ENCODE results near the gene CRISPLD2. TPM values are rescaled to one million over a fixed set of nuclear protein-coding genes. Genes with fewer than 3 reads are reported as not detected.

The CRISPLD2 gene, protein sequence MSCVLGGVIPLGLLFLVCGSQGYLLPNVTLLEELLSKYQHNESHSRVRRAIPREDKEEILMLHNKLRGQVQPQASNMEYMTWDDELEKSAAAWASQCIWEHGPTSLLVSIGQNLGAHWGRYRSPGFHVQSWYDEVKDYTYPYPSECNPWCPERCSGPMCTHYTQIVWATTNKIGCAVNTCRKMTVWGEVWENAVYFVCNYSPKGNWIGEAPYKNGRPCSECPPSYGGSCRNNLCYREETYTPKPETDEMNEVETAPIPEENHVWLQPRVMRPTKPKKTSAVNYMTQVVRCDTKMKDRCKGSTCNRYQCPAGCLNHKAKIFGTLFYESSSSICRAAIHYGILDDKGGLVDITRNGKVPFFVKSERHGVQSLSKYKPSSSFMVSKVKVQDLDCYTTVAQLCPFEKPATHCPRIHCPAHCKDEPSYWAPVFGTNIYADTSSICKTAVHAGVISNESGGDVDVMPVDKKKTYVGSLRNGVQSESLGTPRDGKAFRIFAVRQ
- 68.6 and 76.9 TPM in 2 replicates for total RNA-seq

GRCh38 chr16:84819644-84820304 lies at the start of gene CRISPLD2:
Gene CRISPLD2, plus strand, starts transcription at chr16:84819985. Its CDS starts 18,511 bp downstream, at chr16:84838496.

Other genes starting within 250 kb of the CRISPLD2 start
- gene COTL1, start 201.9 kb upstream of the CRISPLD2 start, total RNA-seq = 157 and 197 TPM in 2 replicates
- 36.0 and 38.9 TPM in 2 replicates for gene KLHL36, start 171.5 kb upstream of the CRISPLD2 start, total RNA-seq
- gene USP10, start 120.0 kb upstream of the CRISPLD2 start, total RNA-seq = 33.1 and 42.4 TPM in 2 replicates
- gene ZDHHC7, start 191.6 kb downstream of the CRISPLD2 start, total RNA-seq = 56.7 and 62.8 TPM in 2 replicates
- 4.2 and 8.1 TPM in 2 replicates for gene KIAA0513, start 207.8 kb downstream of the CRISPLD2 start, total RNA-seq

Data from pericardium fibroblast (primary cell).